Stimulated activated CD4-positive, alpha-beta T cell treated with anti-CD3 and anti-CD28 coated beads, Interleukin-12 subunit alpha, Interleukin-12 subunit beta, amount 100 ng/mL, for 4 hours (primary cell): Measurements from ENCODE around the gene RABGAP1.

ENCODE experiments used
- DNase-seq: peaks from one replicate; pipeline ENCODE4 v3.0.0-alpha.2; 2020

RABGAP1 gene

GRCh38 chr9:123115146-123115913 is 174.5 kb downstream of the RABGAP1 start:
- DNase-seq: no peak

GRCh38 chr9:123116036-123116435 is 175.2 kb downstream of the RABGAP1 start:
- DNase-seq: no peak

GRCh38 chr9:123119566-123119965 is 178.7 kb downstream of the RABGAP1 start:
- no peak for DNase-seq

GRCh38 chr9:123120131-123120530 is 179.3 kb downstream of the RABGAP1 start:
- DNase-seq: no peak

- no peak for DNase-seq
Observed at GRCh38 chr9:123120953-123121352, 180.1 kb downstream of the RABGAP1 start.

GRCh38 chr9:123121457-123121856 is 180.6 kb downstream of the RABGAP1 start:
- DNase-seq: no peak

GRCh38 chr9:123127512-123128075 is 186.8 kb downstream of the RABGAP1 start:
- DNase-seq: no peak

- DNase-seq: no peak
Observed at GRCh38 chr9:123128591-123128990, 187.8 kb downstream of the RABGAP1 start.

- no peak for DNase-seq
Observed at GRCh38 chr9:123129423-123129822, 188.6 kb downstream of the RABGAP1 start.

- no peak for DNase-seq
Observed at GRCh38 chr9:123131258-123131657, 190.4 kb downstream of the RABGAP1 start.

- no peak for DNase-seq
Observed at GRCh38 chr9:123131993-123132392, 191.2 kb downstream of the RABGAP1 start.

GRCh38 chr9:123132696-123133095 is 191.9 kb downstream of the RABGAP1 start:
- no peak for DNase-seq

GRCh38 chr9:123135430-123135829 is 194.6 kb downstream of the RABGAP1 start:
- no peak for DNase-seq

- no peak for DNase-seq
Observed at GRCh38 chr9:123138163-123138562, 197.3 kb downstream of the RABGAP1 start.

- no peak for DNase-seq
Observed at GRCh38 chr9:123149067-123149466, 208.2 kb downstream of the RABGAP1 start.

GRCh38 chr9:123150708-123151503 is 210.1 kb downstream of the RABGAP1 start:
- DNase-seq: no peak
